MCF 10A (cell line): ENCODE measurements around the gene TIE1. TPM values are rescaled to one million over a fixed set of nuclear protein-coding genes. Genes with fewer than 3 reads are reported as not detected.

Experiments
- BruUV-seq: library from RNA; stranded (reverse); fragments of 400-500 nt; replicated peaks from 2 replicates; lab custom pipeline; 2021; lab: Mats Ljungman, UMichigan
- CTCF ChIA-PET: fragments of 300-600 bp; sonication (Branson Sonifier 250); formaldehyde crosslinking; extraction: SDS; loops from one replicate; lab custom pipeline; 2021; ENCODE audit warnings: antibody characterized with exemption, inconsistent platforms; lab: Yijun Ruan, JAX
- POLR2A ChIA-PET: fragments of 300-600, 350-650 bp; sonication (Branson Sonifier 250); formaldehyde crosslinking; extraction: SDS; loops from one replicate; lab custom pipeline; 2020; ENCODE audit warnings: antibody characterized with exemption, inconsistent platforms; lab: Yijun Ruan, JAX
- DNase-seq: peaks from one replicate; pipeline ENCODE4 v3.0.0-alpha.2; 2018; ENCODE audit not compliant: unreplicated experiment
- H3K27ac Mint-ChIP-seq: one replicate; pipeline ENCODE4 v1.8.0; 2022; ENCODE audit warnings: mild to moderate bottlenecking, low read depth, mixed read lengths; ENCODE audit not compliant: unreplicated experiment
- H3K27me3 Mint-ChIP-seq: one replicate; pipeline ENCODE4 v1.8.0; 2022; ENCODE audit warnings: mixed read lengths; ENCODE audit not compliant: insufficient read depth, unreplicated experiment
- H3K36me3 Mint-ChIP-seq: one replicate; pipeline ENCODE4 v1.8.0; 2022; ENCODE audit warnings: mild to moderate bottlenecking, moderate library complexity, mixed read lengths; ENCODE audit not compliant: insufficient read depth, unreplicated experiment
- H3K4me1 Mint-ChIP-seq: one replicate; pipeline ENCODE4 v1.8.0; 2022; ENCODE audit warnings: mixed read lengths; ENCODE audit not compliant: insufficient read depth, unreplicated experiment
- H3K4me3 Mint-ChIP-seq: one replicate; pipeline ENCODE4 v1.8.0; 2022; ENCODE audit warnings: mild to moderate bottlenecking, moderate library complexity, mixed read lengths; ENCODE audit not compliant: unreplicated experiment
- H3K9me3 Mint-ChIP-seq: one replicate; pipeline ENCODE4 v1.8.0; 2022; ENCODE audit warnings: mixed read lengths; ENCODE audit not compliant: unreplicated experiment
- intact Hi-C: fragments of 100-400 bp; cut with micrococcal nuclease; formaldehyde crosslinking; loops from 2 replicates; pipeline ENCODE4 v1.14.1; 2022
- total RNA-seq: library from RNA; stranded (reverse); gene quantifications from 2 replicates; pipeline ENCODE4 v1.2.3, GENCODE V29; 2022
- TF ChIP-seq, protein P1 (sequence below): fragments of 200-600 bp; IDR thresholded peaks from one replicate; pipeline ENCODE4 v1.8.0; 2022; ENCODE audit warnings: antibody characterized with exemption, mild to moderate bottlenecking; ENCODE audit not compliant: unreplicated experiment

The TIE1 gene
- total RNA-seq, 1 experiment from 2014 or later: not detected

DNA sequence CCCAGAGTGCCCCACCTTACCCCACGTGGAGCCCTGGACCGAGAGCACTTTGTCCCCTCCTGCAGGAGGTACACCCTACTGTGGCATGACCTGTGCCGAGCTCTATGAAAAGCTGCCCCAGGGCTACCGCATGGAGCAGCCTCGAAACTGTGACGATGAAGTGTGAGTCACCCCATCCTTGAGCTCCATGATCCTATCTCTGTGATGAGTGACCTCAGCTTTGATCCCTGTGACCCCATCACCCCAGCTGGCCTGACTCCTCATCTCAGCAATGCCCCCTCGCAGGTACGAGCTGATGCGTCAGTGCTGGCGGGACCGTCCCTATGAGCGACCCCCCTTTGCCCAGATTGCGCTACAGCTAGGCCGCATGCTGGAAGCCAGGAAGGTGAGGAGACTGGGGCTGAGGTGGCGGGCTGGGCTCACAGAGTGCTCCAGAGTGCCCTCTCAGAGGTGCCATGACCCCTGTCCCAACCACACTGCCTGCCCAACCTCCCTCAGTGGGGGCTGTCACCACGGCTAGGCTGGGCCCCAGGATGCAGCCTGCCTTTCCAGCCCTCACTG, 20.6 kb downstream of the TIE1 start:
- Mint-ChIP-seq H3K27me3 (no peaks in the 10 kb centered on the region), H3K9me3 (peaks cover 13% of the 10 kb centered on the region), H3K4me1 (no peaks in the 10 kb centered on the region), H3K4me3 (no peak overlapping the region), H3K36me3 (peaks cover 6% of the 10 kb centered on the region), H3K27ac (no peak overlapping the region)
- ChIA-PET POLR2A (no interaction called here), CTCF (interaction anchor here (1.5 kb wide), 1 partner anchor 36 kb away, joined by 6 read pairs; the partner anchor contains the start of gene C1orf210)
- DNase-seq: peak; percentile 14
- TF ChIP-seq, protein P1, sequence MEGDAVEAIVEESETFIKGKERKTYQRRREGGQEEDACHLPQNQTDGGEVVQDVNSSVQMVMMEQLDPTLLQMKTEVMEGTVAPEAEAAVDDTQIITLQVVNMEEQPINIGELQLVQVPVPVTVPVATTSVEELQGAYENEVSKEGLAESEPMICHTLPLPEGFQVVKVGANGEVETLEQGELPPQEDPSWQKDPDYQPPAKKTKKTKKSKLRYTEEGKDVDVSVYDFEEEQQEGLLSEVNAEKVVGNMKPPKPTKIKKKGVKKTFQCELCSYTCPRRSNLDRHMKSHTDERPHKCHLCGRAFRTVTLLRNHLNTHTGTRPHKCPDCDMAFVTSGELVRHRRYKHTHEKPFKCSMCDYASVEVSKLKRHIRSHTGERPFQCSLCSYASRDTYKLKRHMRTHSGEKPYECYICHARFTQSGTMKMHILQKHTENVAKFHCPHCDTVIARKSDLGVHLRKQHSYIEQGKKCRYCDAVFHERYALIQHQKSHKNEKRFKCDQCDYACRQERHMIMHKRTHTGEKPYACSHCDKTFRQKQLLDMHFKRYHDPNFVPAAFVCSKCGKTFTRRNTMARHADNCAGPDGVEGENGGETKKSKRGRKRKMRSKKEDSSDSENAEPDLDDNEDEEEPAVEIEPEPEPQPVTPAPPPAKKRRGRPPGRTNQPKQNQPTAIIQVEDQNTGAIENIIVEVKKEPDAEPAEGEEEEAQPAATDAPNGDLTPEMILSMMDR: no peak
- BruUV-seq: no TSS peak
- intact Hi-C loops: no loop called here

DNA sequence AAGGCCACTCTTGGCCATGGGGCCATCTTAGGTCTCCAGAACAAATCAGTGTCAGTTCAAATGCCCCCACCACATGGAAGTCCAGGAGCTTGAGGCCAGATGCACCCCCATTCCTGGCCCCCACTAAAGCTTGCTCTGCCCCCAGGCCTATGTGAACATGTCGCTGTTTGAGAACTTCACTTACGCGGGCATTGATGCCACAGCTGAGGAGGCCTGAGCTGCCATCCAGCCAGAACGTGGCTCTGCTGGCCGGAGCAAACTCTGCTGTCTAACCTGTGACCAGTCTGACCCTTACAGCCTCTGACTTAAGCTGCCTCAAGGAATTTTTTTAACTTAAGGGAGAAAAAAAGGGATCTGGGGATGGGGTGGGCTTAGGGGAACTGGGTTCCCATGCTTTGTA, 21.7 kb downstream of the TIE1 start:
- intact Hi-C loops: no loop called here
- no peaks in the 10 kb centered on the region for H3K4me1 Mint-ChIP-seq
- TF ChIP-seq, protein P1: no peak
- BruUV-seq: no TSS peak
- DNase-seq: no peak
- no peak overlapping the region for H3K4me3 Mint-ChIP-seq
- ChIA-PET POLR2A (interaction anchor here (0.8 kb wide), 1 partner anchor 39 kb away, joined by 4 read pairs; no protein-coding TSS in a partner anchor), CTCF (no interaction called here)
- no peaks in the 10 kb centered on the region for H3K27me3 Mint-ChIP-seq
- H3K9me3 Mint-ChIP-seq: peaks cover 13% of the 10 kb centered on the region
- no peak overlapping the region for H3K27ac Mint-ChIP-seq
- H3K36me3 Mint-ChIP-seq: peaks cover 6% of the 10 kb centered on the region

DNA sequence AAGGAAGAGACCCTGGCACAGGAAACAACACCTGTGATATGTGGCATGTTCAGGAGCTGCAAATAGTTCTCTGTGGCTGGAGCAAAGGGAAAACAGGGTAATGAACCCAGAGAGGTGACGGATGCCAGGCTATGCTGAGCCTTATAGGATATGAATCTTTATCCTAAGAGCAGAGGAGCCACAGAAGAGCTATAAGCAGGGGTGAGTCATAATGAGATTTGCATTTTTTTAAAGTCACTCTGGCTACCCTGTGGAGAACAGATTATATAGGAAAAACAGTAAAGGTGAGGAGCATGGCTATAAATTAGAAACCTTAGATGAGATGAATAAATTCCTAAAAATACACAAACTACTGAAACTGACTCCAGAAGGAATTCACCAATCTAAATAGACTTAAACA, 24.0 kb downstream of the TIE1 start:
- ChIA-PET POLR2A (no interaction called here), CTCF (interaction anchor here (1.1 kb wide), 1 partner anchor 39 kb away, joined by 5 read pairs; the partner anchor contains the start of gene C1orf210)
- intact Hi-C loops: no loop called here
- H3K27me3 Mint-ChIP-seq: no peaks in the 10 kb centered on the region
- H3K27ac Mint-ChIP-seq: no peak overlapping the region
- no peak overlapping the region for H3K4me3 Mint-ChIP-seq
- no peak for DNase-seq
- TF ChIP-seq, protein P1: no peak
- H3K9me3 Mint-ChIP-seq: peaks cover 13% of the 10 kb centered on the region
- no peaks in the 10 kb centered on the region for H3K4me1 Mint-ChIP-seq
- H3K36me3 Mint-ChIP-seq: peaks cover 6% of the 10 kb centered on the region
- no TSS peak for BruUV-seq

DNA sequence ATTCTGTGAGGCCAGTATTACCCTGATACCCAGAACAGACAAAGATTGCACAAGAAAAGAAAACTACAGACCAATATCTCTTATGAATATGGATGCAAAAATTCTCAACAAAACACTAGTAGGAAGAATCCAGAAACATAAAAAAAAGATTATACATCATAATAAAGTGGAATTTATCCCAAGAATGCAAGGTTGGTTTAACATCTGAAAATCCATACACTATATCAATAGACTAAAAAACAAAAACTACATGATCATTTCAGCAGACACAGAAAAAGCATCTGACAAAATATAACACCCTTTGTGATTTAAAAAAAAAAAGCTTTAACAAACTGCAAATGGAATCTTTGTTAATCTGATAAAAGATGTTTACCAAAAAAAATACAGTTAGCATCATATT, 24.6 kb downstream of the TIE1 start:
- ChIA-PET CTCF (no interaction called here), POLR2A (no interaction called here)
- H3K27me3 Mint-ChIP-seq: no peaks in the 10 kb centered on the region
- no peak overlapping the region for H3K4me3 Mint-ChIP-seq
- H3K36me3 Mint-ChIP-seq: peaks cover 6% of the 10 kb centered on the region
- DNase-seq: no peak
- intact Hi-C loops: no loop called here
- no peaks in the 10 kb centered on the region for H3K4me1 Mint-ChIP-seq
- H3K9me3 Mint-ChIP-seq: peaks cover 13% of the 10 kb centered on the region
- TF ChIP-seq, protein P1: no peak
- H3K27ac Mint-ChIP-seq: no peak overlapping the region
- no TSS peak for BruUV-seq
